Stimulated activated CD4-positive, alpha-beta T cell treated with anti-CD3 and anti-CD28 coated beads, Interleukin-4, amount 100 ng/mL, for 24 hours (primary cell): ENCODE data around the gene KCNN3.

ENCODE experiments used
- DNase-seq: peaks from one replicate; pipeline ENCODE4 v3.0.0-alpha.2; 2020

The KCNN3 gene

DNA sequence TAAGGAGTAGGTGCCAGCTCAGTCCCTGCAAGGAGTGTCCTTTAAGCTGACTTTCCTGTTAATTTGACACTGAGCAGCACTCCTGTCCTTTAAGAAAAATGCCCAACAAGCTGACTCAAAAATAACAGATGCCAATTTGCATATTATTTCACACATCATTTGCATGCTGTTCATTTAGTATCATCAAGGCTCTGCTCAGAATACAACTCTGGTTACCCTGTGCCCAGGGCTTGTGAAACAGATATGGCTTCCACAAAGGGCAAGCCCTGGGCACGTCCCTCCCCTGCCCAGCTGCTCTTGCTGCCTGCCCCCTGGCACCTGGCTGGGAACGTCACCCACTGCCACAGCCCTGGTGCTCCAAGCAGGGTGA lies 10.3 kb downstream of the KCNN3 start:
- DNase-seq = no peak

GRCh38 chr1:154859151-154859785 lies 10.8 kb downstream of the KCNN3 start:
- DNase-seq = no peak

DNA sequence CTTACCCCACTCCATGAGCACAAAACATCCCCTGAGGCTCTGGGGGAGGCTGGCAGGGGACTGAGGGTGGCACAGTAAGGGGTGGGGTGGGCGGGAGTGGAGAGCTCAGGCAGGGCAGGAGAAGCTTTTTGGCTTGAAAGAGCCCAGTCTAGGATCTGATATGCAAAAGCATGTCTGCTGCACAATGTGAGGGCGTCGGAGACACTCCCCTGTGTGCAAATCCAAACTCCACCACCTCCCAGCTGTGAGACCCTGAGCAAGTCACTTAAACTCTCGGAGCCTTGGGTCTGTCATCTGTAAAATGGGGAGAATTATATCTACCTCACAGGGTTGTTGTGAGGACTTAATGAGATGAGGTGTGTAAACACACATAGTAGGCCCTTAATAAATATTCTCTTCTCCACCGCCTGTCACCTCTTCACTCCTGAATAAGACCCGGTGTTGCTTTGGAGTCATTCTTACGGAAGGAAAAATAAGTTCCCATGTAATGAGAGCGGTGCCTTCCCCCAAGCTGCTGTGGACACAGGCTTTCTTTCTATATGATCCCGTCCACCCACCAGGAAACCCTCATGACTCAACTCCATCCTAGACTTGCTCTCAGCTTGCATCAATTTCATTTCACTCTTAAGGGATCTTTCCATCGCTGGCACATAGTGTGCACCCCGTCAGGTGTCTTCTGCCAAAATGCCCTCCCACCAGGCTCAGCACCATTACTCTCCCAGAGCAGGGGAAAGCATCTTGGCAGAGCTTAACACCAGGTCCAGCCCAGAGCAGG lies 12.5 kb downstream of the KCNN3 start:
- DNase-seq = peak; percentile 10

- no peak for DNase-seq
Observed at GRCh38 chr1:154857022-154857421, 13.1 kb downstream of the KCNN3 start.

GRCh38 chr1:154856544-154856943 lies 13.5 kb downstream of the KCNN3 start:
- no peak for DNase-seq

DNA sequence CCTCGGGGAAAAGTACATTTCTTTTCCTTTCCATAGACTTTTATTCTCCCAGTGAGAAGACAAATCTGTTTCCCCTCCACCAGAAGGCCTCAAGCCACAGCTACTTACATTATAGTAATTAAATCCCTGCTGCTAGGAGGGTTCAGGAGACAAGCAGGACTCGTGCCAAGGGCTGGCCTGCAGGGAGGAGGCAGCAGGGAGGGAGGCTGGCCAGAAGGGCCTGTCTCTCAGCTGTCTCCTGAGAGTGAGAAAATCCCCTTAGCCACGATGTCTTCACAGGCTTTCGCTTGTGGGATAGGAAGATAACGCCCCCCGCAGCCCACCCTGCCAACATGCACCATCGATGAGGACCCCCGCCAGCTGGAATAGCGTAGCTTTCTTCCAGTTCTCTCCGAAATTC lies 14.0 kb downstream of the KCNN3 start:
- no peak for DNase-seq

DNA sequence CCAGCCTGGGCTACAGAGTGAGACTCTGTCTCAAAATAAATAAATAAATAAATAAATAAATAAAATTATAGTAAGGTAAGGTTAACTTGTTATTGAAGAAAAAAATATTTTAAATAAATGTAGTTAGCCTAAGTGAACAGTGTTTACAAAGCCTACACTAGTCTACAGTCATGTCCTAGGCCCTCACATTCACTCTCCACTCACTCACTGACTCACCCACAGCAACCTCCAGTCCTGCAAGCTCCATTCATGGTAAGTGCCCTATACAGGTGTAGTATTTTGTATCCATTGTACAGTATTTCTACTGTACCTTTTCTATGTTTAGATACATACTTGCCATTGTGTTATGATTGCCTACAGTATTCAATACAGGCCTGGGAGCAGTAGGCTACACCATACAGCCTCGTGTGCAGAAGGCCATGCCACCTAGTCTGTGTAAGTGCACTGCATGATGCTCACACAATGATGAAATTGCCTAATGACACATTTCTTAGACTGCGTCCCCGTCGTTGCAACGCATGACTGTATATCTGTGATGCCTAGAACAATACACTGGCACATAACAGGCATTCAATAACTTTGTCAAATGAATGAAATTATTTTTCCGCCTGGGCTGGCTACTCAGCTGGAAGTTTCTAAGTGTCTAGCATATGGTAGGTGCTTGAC lies 14.8 kb downstream of the KCNN3 start:
- DNase-seq = no peak

GRCh38 chr1:154852845-154853244 lies 17.2 kb downstream of the KCNN3 start:
- no peak for DNase-seq

DNA sequence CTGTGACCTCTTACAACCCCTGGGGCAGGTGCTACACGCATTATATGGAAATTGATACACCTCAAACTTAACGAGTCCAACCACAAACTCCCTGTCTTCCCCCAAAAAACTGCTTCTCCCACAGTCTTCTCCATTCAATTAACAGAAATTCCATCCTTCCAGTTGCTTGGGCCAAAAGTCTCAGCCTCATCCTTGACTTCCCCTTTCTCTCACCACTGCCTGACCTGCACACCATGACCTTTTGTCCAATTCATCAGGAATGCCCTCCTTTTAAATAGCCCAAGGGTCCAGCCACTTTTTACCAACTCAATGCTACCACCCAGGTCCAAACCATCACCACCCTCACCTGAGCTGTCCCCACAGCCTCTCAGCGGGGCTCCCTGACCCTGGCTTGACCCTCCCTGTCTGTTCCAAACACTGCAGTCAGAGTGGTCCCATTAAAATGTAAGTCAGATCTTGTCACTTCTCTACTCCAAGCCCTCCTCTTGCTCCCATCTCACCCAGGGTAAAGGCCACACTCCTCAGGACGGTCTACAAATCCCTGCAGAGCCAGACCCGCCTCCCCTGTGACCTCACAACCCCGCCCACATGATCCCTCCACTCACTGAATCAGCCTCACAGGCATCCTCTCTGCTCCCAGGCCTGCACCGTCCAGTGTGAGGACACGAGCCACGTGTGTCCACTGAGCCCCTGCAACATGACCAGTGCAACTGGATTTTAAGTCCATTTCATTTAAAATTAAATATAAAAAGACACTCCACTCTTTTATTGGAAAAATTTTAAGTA lies 18.5 kb downstream of the KCNN3 start:
- no peak for DNase-seq

GRCh38 chr1:154849645-154850131 lies 20.4 kb downstream of the KCNN3 start:
- peak; percentile 37 for DNase-seq

GRCh38 chr1:154848983-154849382 lies 21.1 kb downstream of the KCNN3 start:
- DNase-seq = no peak

GRCh38 chr1:154847891-154848290 lies 22.2 kb downstream of the KCNN3 start:
- DNase-seq = no peak

GRCh38 chr1:154846565-154847442 lies 23.3 kb downstream of the KCNN3 start:
- no peak for DNase-seq

DNA sequence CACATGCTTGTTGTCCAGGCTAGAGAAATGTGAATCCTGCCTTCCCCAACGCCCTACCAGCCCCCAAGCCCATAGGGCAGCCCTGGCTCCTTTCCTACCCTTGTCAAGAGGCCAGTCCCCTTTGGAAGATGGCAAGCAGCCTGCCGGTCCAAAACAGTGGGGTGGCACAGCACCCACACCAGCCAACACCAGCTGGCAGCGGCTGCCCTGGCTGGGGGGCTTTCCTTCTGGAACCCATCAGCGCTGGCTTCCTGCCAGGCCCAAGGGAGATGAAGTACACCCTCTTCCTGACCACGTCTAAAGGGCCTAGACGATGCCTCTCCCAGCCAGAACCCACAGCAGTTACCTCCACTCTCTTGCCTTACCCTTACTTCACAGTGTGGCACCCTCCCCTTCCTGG lies 24.2 kb downstream of the KCNN3 start:
- no peak for DNase-seq

- no peak for DNase-seq
Observed at GRCh38 chr1:154845174-154845573, 24.9 kb downstream of the KCNN3 start.

DNA sequence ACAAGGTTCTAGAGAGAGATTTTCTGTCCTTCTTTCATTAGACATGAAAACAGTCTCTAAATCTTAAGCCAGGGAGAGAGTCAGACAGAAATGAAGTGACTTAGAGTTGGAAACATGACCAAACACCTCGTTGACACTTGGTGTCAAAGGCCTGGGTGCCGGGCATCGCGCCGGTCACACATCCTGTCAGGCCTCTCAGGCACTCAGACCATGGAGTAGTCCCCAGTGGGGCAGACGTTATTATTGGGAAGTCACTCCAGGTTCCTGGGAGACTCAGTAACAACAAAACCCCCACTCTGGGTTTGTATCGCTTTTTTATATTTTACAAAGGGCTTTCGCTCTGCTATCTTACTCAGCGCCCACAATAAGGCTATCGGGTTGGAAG lies 25.8 kb downstream of the KCNN3 start:
- DNase-seq = no peak

- no peak for DNase-seq
Observed at GRCh38 chr1:154843636-154844296, 26.3 kb downstream of the KCNN3 start.

- DNase-seq = no peak
Observed at GRCh38 chr1:154842635-154843034, 27.4 kb downstream of the KCNN3 start.

DNA sequence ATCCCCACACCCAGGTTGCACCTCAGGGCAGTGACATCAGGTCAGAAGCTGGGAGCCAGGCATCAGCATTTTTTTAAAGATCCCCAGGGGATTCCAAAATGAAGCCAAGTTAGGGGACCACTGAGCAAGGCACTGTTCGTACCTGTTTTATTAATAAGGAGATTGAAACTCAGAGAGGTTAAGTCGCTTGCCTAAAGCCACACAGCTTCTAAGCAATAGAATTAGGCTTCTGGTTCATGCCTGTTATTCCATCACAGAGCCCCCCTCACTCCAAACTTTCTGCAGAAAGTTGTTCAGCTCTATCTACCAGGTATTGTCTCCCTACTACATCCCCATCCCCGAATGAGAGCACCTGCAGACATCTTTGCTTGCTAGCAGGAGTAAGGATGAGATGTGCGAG lies 28.7 kb downstream of the KCNN3 start:
- DNase-seq = no peak

- DNase-seq = no peak
Observed at GRCh38 chr1:154840269-154841176, 29.6 kb downstream of the KCNN3 start.

GRCh38 chr1:154839691-154840090 lies 30.4 kb downstream of the KCNN3 start:
- no peak for DNase-seq
